Vagina (tissue), 2 donors: ENCODE measurements around the gene CASZ1. TPM values are rescaled to one million over a fixed set of nuclear protein-coding genes. Genes with fewer than 3 reads are reported as not detected.
A peak's percentile ranks its signal among the peaks of the same experiment; 100 is the strongest.

ENCODE experiments used
- DNase-seq, 2 donors: peaks; one replicate each; pipeline ENCODE4 v3.0.0-alpha.2; 2017; ENCODE audit errors: extremely low spot score in 2 of 2
- H3K27ac ChIP-seq: fragments of 200-600 bp; sonication (generic); one replicate; pipeline ENCODE4 v1.5.1; 2019
- H3K27me3 ChIP-seq: fragments of 200-600 bp; sonication (generic); one replicate; pipeline ENCODE4 v1.5.1; 2019
- H3K36me3 ChIP-seq, 2 donors: fragments of 200-600 bp; sonication (generic); one replicate each; pipeline ENCODE4 v1.5.1; 2017 to 2019
- H3K4me1 ChIP-seq: fragments of 200-600 bp; sonication (generic); one replicate; pipeline ENCODE4 v1.5.1; 2019
- H3K4me3 ChIP-seq, 2 donors: fragments of 200-600 bp; sonication (generic); 1 replicate in 1 of 2; 2 replicates in 1 of 2; pipeline ENCODE4 v1.5.1; 2016 to 2019
- H3K9me3 ChIP-seq: fragments of 200-600 bp; sonication (generic); one replicate; pipeline ENCODE4 v1.5.1; 2019
- POLR2A ChIP-seq, 2 donors: fragments of 450-650 bp; IDR thresholded peaks; one replicate each; pipeline ENCODE4 v1.6.1; 2017; ENCODE audit warnings: antibody characterized with exemption in 2 of 2, mild to moderate bottlenecking in 2 of 2, moderate library complexity in 2 of 2
- POLR2AphosphoS5 ChIP-seq, 2 donors: sonication (generic); formaldehyde crosslinking; IDR thresholded peaks; one replicate each; pipeline ENCODE4 v1.9.0; 2017; ENCODE audit warnings: antibody characterized with exemption in 2 of 2, mild to moderate bottlenecking in 2 of 2, low read depth in 1 of 2; ENCODE audit not compliant: insufficient read depth in 1 of 2
- intact Hi-C: fragments of 100-400 bp; cut with DNase I; formaldehyde crosslinking; loops from one replicate; pipeline ENCODE4 v1.15.1; 2023
- total RNA-seq: library from RNA; depleted of rRNA; stranded (reverse); fragments of >200 nt; gene quantifications from one replicate; pipeline ENCODE4 v1.2.3, GENCODE V29; 2016
- TF ChIP-seq, protein P1 (sequence below), 3 experiments: fragments of 450-650 bp in 2 of 3; fragments of 200-600 bp in 1 of 3; sonication (generic) in 1 of 3; IDR thresholded peaks; one replicate each; pipeline ENCODE4 v1.5.1; 2017 to 2019; ENCODE audit warnings: antibody characterized with exemption in 3 of 3, mild to moderate bottlenecking in 2 of 3, moderate library complexity in 2 of 3

The CASZ1 gene
- total RNA-seq, 1 donor from 2014 or later = 30.7 TPM

- peak overlapping the region in 1 of 2 donors; percentile 8 for H3K4me3 ChIP-seq
- no peak for DNase-seq
- no peaks in the 10 kb centered on the region for H3K27me3 ChIP-seq
- no peak overlapping the region for H3K27ac ChIP-seq
- intact Hi-C loops = no loop called here
- H3K36me3 ChIP-seq = peaks cover 0 to 5% of the 10 kb centered on the region in 2 donors
- H3K4me1 ChIP-seq = peaks cover 11% of the 10 kb centered on the region
- TF ChIP-seq POLR2AphosphoS5 (IDR thresholded peaks at IDR 0.05; ENCODE audit: insufficient read depth in 1 of 2, low read depth in 1 of 2) = no peak
- TF ChIP-seq POLR2A (IDR thresholded peaks at IDR 0.05) = no peak
- TF ChIP-seq, protein P1, sequence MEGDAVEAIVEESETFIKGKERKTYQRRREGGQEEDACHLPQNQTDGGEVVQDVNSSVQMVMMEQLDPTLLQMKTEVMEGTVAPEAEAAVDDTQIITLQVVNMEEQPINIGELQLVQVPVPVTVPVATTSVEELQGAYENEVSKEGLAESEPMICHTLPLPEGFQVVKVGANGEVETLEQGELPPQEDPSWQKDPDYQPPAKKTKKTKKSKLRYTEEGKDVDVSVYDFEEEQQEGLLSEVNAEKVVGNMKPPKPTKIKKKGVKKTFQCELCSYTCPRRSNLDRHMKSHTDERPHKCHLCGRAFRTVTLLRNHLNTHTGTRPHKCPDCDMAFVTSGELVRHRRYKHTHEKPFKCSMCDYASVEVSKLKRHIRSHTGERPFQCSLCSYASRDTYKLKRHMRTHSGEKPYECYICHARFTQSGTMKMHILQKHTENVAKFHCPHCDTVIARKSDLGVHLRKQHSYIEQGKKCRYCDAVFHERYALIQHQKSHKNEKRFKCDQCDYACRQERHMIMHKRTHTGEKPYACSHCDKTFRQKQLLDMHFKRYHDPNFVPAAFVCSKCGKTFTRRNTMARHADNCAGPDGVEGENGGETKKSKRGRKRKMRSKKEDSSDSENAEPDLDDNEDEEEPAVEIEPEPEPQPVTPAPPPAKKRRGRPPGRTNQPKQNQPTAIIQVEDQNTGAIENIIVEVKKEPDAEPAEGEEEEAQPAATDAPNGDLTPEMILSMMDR (IDR thresholded peaks at IDR 0.05) = no peak
- no peaks in the 10 kb centered on the region for H3K9me3 ChIP-seq
Observed at GRCh38 chr1:10663678-10664035, 132.8 kb downstream of the CASZ1 start.

- Histone ChIP-seq H3K4me3 (peak overlapping the region in 1 of 2 donors; percentile 8), H3K4me1 (peaks cover 11% of the 10 kb centered on the region), H3K27me3 (no peaks in the 10 kb centered on the region), H3K36me3 (peaks cover 0 to 9% of the 10 kb centered on the region in 2 donors), H3K27ac (no peak overlapping the region), H3K9me3 (no peaks in the 10 kb centered on the region)
- TF ChIP-seq POLR2AphosphoS5 (IDR thresholded peaks at IDR 0.05; ENCODE audit: insufficient read depth in 1 of 2, low read depth in 1 of 2) (no peak), POLR2A (IDR thresholded peaks at IDR 0.05) (no peak)
- TF ChIP-seq, protein P1 (IDR thresholded peaks at IDR 0.05) = no peak
- intact Hi-C loops = no loop called here
- no peak for DNase-seq
Observed at GRCh38 chr1:10662824-10663677, 133.4 kb downstream of the CASZ1 start.

DNA sequence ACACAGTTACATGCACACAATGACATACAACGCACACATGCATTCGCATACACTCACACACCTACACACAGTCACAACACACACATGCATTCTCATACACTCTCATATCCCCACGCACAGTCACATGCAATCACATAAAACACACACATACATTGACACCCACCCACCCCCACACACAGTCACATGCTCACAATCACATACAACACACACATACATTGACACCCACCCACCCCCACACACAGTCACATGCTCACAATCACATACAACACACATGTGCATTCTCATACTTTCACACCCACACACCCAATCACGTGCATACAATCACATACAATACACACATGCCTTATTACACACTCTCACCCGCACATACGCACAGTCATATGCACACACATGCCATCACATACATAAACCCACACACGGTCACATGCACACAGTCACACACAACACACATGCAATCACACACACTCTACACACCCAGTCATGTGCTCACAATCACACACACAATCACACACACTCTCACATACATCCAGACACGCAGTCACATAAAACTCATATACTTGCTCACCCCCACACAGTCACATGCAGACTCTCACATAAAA lies 134.3 kb downstream of the CASZ1 start:
- DNase-seq = no peak
- intact Hi-C loops = no loop called here
- no peak overlapping the region for H3K27ac ChIP-seq
- H3K4me3 ChIP-seq = no peak overlapping the region
- TF ChIP-seq POLR2AphosphoS5 (IDR thresholded peaks at IDR 0.05; ENCODE audit: insufficient read depth in 1 of 2, low read depth in 1 of 2) = no peak
- no peak for TF ChIP-seq POLR2A (IDR thresholded peaks at IDR 0.05)
- TF ChIP-seq, protein P1 (IDR thresholded peaks at IDR 0.05) = no peak
- peaks cover 0 to 9% of the 10 kb centered on the region in 2 donors for H3K36me3 ChIP-seq
- H3K9me3 ChIP-seq = no peaks in the 10 kb centered on the region
- peaks cover 11% of the 10 kb centered on the region for H3K4me1 ChIP-seq
- H3K27me3 ChIP-seq = no peaks in the 10 kb centered on the region

GRCh38 chr1:10661453-10661852 lies 135.0 kb downstream of the CASZ1 start:
- no peak for DNase-seq
- no peaks in the 10 kb centered on the region for H3K9me3 ChIP-seq
- intact Hi-C loops = no loop called here
- H3K27me3 ChIP-seq = no peaks in the 10 kb centered on the region
- no peak overlapping the region for H3K4me3 ChIP-seq
- H3K27ac ChIP-seq = no peak overlapping the region
- peaks cover 0 to 9% of the 10 kb centered on the region in 2 donors for H3K36me3 ChIP-seq
- peaks cover 9% of the 10 kb centered on the region for H3K4me1 ChIP-seq
- TF ChIP-seq, protein P1 (IDR thresholded peaks at IDR 0.05) = no peak
- no peak for TF ChIP-seq POLR2AphosphoS5 (IDR thresholded peaks at IDR 0.05; ENCODE audit: insufficient read depth in 1 of 2, low read depth in 1 of 2)
- TF ChIP-seq POLR2A (IDR thresholded peaks at IDR 0.05) = no peak
